ENCODE results near the gene ACBD6. TPM values are rescaled to one million over a fixed set of nuclear protein-coding genes. Genes with fewer than 3 reads are reported as not detected.

Gene ACBD6
- total RNA-seq, 3 donors from 2014 or later = 42.6 to 50.1 (median 48.8) TPM

DNA sequence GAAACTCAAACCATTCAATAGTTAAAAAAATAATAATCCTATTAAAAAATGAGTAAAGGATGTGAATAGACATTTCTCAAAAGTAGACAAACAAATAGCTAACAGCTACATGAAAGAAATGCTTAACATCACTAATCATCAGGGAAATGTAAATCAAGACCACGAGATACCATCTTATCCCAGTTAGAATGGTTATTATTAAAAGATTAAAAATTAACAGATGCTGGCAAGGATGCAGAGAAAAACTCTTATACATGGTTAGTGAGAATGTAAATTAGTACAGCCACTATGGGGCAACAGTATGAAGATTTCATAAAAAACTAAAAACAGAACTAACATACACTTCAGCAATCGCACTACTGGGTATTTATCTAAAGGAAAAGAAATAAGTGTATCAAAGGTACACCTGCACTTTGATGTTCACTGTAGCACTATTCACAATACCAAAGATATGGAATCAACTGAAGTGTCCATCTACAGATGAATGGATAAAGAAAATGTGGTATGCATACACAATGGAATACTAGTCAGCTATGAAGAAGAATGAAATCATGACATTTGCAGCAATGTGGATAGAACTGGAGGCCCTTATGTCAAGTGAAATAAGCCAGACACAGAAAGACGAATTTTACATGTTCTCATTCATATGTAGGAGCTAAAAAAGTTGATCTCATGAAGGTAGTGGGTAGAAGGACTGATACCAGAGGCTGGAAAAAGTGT lies 117.9 kb downstream of the ACBD6 start:
- intact Hi-C loops (cut with DNase I; ENCODE audit: low total_unique reads) = no loop called here
- no peaks in the 10 kb centered on the region for H3K36me3 ChIP-seq
- no peaks in the 10 kb centered on the region for H3K27me3 ChIP-seq
- peaks cover 20 to 48% of the 10 kb centered on the region in 2 donors for H3K9me3 ChIP-seq
- TF ChIP-seq POLR2AphosphoS5 (IDR thresholded peaks at IDR 0.05) = no peak
- TF ChIP-seq, protein P1, sequence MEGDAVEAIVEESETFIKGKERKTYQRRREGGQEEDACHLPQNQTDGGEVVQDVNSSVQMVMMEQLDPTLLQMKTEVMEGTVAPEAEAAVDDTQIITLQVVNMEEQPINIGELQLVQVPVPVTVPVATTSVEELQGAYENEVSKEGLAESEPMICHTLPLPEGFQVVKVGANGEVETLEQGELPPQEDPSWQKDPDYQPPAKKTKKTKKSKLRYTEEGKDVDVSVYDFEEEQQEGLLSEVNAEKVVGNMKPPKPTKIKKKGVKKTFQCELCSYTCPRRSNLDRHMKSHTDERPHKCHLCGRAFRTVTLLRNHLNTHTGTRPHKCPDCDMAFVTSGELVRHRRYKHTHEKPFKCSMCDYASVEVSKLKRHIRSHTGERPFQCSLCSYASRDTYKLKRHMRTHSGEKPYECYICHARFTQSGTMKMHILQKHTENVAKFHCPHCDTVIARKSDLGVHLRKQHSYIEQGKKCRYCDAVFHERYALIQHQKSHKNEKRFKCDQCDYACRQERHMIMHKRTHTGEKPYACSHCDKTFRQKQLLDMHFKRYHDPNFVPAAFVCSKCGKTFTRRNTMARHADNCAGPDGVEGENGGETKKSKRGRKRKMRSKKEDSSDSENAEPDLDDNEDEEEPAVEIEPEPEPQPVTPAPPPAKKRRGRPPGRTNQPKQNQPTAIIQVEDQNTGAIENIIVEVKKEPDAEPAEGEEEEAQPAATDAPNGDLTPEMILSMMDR (IDR thresholded peaks at IDR 0.05) = no peak
- TF ChIP-seq POLR2A (IDR thresholded peaks at IDR 0.05) = no peak
- H3K4me1 ChIP-seq = no peaks in the 10 kb centered on the region
- no peak overlapping the region for H3K27ac ChIP-seq
- no peak for DNase-seq (ENCODE audit: low spot score in 2 of 2)
- H3K4me3 ChIP-seq = no peak overlapping the region

- no peak overlapping the region for H3K4me3 ChIP-seq
- intact Hi-C loops (cut with DNase I; ENCODE audit: low total_unique reads) = no loop called here
Observed at GRCh38 chr1:180382326-180383115, 119.9 kb downstream of the ACBD6 start.

DNA sequence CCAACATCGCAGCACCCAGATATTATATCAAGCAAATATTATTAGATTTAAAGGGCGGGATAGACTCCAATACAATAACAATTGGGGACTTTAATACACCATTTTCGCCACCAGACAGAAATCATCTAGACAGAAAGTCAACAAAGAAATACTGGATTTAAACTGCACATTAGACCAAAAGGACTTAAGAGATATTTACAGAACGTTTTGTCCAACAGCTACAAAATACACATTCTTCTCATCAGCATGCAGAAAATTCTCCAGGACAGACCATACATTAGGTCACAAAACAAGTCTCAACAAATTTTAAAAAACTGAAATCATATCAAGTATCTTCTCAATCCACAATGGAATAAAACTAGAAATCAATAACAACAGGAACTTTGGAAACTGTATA lies 121.2 kb downstream of the ACBD6 start:
- intact Hi-C loops (cut with DNase I; ENCODE audit: low total_unique reads) = no loop called here
- H3K4me3 ChIP-seq = no peak overlapping the region
- H3K4me1 ChIP-seq = no peaks in the 10 kb centered on the region
- TF ChIP-seq POLR2A (IDR thresholded peaks at IDR 0.05) (no peak), POLR2AphosphoS5 (IDR thresholded peaks at IDR 0.05) (no peak)
- no peaks in the 10 kb centered on the region for H3K36me3 ChIP-seq
- H3K27me3 ChIP-seq = no peaks in the 10 kb centered on the region
- DNase-seq (ENCODE audit: low spot score in 2 of 2) = no peak
- peaks cover 30 to 64% of the 10 kb centered on the region in 2 donors for H3K9me3 ChIP-seq
- no peak overlapping the region for H3K27ac ChIP-seq

More at GRCh38 chr1:180382326-180383115, 119.9 kb downstream of the ACBD6 start:
- no peaks in the 10 kb centered on the region for H3K36me3 ChIP-seq
- peaks cover 29 to 64% of the 10 kb centered on the region in 2 donors for H3K9me3 ChIP-seq
- H3K27me3 ChIP-seq = no peaks in the 10 kb centered on the region
- H3K27ac ChIP-seq = no peak overlapping the region
- TF ChIP-seq POLR2A (IDR thresholded peaks at IDR 0.05) = no peak
- H3K4me1 ChIP-seq = no peaks in the 10 kb centered on the region
- DNase-seq (ENCODE audit: low spot score in 2 of 2) = no peak

DNA sequence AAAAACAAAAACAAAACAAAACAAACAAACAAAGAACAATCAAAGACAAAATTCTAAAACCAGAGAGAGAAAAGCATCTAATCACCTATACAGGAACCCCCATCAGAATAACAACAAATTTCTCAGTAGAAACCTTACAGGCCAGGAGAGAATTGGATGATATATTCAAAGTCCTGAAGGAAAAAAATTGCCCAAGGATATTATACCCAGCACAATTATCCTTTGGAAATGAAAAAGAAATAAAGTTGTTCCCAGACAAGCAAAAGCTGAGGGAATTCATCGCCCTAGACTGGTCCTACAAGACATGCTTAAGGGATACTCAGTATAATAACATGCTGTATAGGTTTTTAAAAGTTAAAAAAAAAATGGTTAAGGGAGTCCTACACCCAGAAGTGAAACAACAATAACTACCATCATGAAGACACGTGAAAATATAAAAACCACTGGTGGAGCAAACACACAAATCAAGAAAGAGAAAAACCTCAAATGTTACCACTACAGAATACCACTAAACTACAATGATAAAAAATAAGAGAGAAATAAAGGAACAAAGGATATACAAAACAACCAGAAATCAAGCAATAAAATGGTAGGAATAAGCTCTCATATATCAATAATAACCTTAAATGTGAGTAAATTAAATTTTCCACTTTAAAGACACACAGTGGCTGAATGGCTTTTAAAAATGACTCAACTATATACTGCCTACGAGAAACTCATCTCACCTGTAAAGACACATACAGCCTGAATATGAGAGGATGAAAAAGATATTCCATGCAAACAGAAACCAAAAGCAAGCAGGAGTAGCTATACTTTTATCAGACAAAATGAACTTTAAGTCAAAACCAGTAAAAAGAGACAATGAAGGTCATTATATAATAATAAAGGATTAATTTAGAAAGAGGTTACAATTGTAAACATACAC lies 121.9 kb downstream of the ACBD6 start:
- Histone ChIP-seq H3K9me3 (peaks cover 25 to 58% of the 10 kb centered on the region in 2 donors), H3K27me3 (no peaks in the 10 kb centered on the region), H3K4me3 (no peak overlapping the region), H3K4me1 (no peaks in the 10 kb centered on the region), H3K36me3 (no peaks in the 10 kb centered on the region), H3K27ac (no peak overlapping the region)
- intact Hi-C loops (cut with DNase I; ENCODE audit: low total_unique reads) = no loop called here
- no peak for DNase-seq (ENCODE audit: low spot score in 2 of 2)
- TF ChIP-seq POLR2AphosphoS5 (IDR thresholded peaks at IDR 0.05) (no peak), POLR2A (IDR thresholded peaks at IDR 0.05) (no peak)
- TF ChIP-seq, protein P1 (IDR thresholded peaks at IDR 0.05) = no peak

DNA sequence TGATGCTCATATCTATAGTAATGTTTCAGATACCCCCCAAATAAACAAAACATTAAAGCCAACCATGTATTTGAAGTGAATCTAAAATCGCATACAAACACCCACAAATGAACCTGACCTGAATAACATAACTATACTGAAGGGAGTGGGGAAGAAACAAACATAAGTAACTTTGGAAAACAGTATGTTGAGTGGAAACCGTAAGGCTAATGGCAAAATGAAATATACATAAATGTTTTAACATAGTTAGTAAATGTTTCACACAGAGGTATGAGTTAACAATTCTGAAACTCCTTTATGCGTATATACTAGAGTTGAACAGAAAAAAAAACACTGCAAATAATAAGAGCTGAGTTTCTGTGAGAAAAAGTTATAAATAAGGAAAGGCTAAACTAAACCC lies 125.6 kb downstream of the ACBD6 start:
- H3K36me3 ChIP-seq = no peaks in the 10 kb centered on the region
- H3K27ac ChIP-seq = no peak overlapping the region
- no peak for DNase-seq (ENCODE audit: low spot score in 2 of 2)
- H3K4me3 ChIP-seq = no peak overlapping the region
- H3K27me3 ChIP-seq = no peaks in the 10 kb centered on the region
- TF ChIP-seq, protein P1 (IDR thresholded peaks at IDR 0.05) = no peak
- no peak for TF ChIP-seq POLR2A (IDR thresholded peaks at IDR 0.05)
- no peak for TF ChIP-seq POLR2AphosphoS5 (IDR thresholded peaks at IDR 0.05)
- peaks cover 18 to 32% of the 10 kb centered on the region in 2 donors for H3K9me3 ChIP-seq
- intact Hi-C loops (cut with DNase I; ENCODE audit: low total_unique reads) = no loop called here
- no peaks in the 10 kb centered on the region for H3K4me1 ChIP-seq

Data from breast epithelium (tissue), 4 donors.